Fibroblast of pulmonary artery (primary cell): Measurements from ENCODE around the gene SF3B3.
A peak's percentile ranks its signal among the peaks of the same experiment; 100 is the strongest.
"Not testable (repeated sequence)": the region's sequence is repeated elsewhere in the genome, so short reads cannot be mapped to it uniquely, and the experiment has no call there.

Experiments
- DNase-seq: peaks from one replicate; pipeline ENCODE4 v3.0.0-alpha.2; 2010; ENCODE audit warnings: low read depth
- H3K4me3 ChIP-seq: replicated peaks from 2 replicates; pipeline ENCODE4 v1.5.1; 2011; ENCODE audit warnings: low read depth, mild to moderate bottlenecking, control low read depth, low read length, moderate library complexity
- CTCF ChIP-seq: IDR thresholded peaks from 2 replicates; pipeline ENCODE4 v1.5.1; 2011; ENCODE audit warnings: mild to moderate bottlenecking, control low read depth, low read length, inconsistent platforms; ENCODE audit errors: missing control alignments

SF3B3 gene

GRCh38 chr16:70579248-70579647 is 55.6 kb downstream of the SF3B3 start:
- H3K4me3 ChIP-seq, result no peak overlapping the region
- no peak for DNase-seq
- TF ChIP-seq CTCF, result no peak

GRCh38 chr16:70579648-70580630 is 56.3 kb downstream of the SF3B3 start:
- H3K4me3 ChIP-seq, result no peak overlapping the region
- DNase-seq, result no peak
- TF ChIP-seq CTCF, result no peak

GRCh38 chr16:70582280-70582978 is 58.8 kb downstream of the SF3B3 start:
- peak; percentile 32 for TF ChIP-seq CTCF
- no peak overlapping the region for H3K4me3 ChIP-seq
- DNase-seq, result no peak

GRCh38 chr16:70586731-70587130 is 63.1 kb downstream of the SF3B3 start:
- no peak overlapping the region for H3K4me3 ChIP-seq
- no peak for TF ChIP-seq CTCF
- DNase-seq, result no peak

GRCh38 chr16:70588565-70588964 is 64.9 kb downstream of the SF3B3 start:
- peak; percentile 70 for DNase-seq
- no peak overlapping the region for H3K4me3 ChIP-seq
- no peak for TF ChIP-seq CTCF

GRCh38 chr16:70589416-70589815 is 65.8 kb downstream of the SF3B3 start:
- DNase-seq, H3K4me3 ChIP-seq: not testable (repeated sequence)

- peak overlapping the region; percentile 38 for H3K4me3 ChIP-seq
- no peak for TF ChIP-seq CTCF
- DNase-seq, result peak; percentile 90
Measured at GRCh38 chr16:70589998-70590471, 66.4 kb downstream of the SF3B3 start.
